IMR-90 (cell line): Measurements from ENCODE around the gene CCSER2. TPM values are rescaled to one million over a fixed set of nuclear protein-coding genes. Genes with fewer than 3 reads are reported as not detected.

Experiments
- ATAC-seq: fragments of 200-7000 bp; cut with Tn5 transposase; 2 replicates; pipeline ENCODE4 v1.9.1; 2020; ENCODE audit warnings: low read depth, mild to moderate bottlenecking, moderate library complexity
- BruUV-seq: library from RNA; stranded (reverse); fragments of 400-500 nt; replicated peaks from 2 replicates; lab custom pipeline; 2021; lab: Mats Ljungman, UMichigan
- CTCF ChIA-PET: fragments of 300-600 bp; formaldehyde crosslinking; extraction: SDS; loops from one replicate; lab custom pipeline; 2021; ENCODE audit warnings: antibody characterized with exemption; lab: Yijun Ruan, JAX
- POLR2A ChIA-PET: fragments of 300-600 bp; sonication (Branson Sonifier 250); formaldehyde crosslinking; loops from one replicate; lab custom pipeline; 2022; ENCODE audit warnings: antibody characterized with exemption; ENCODE audit not compliant: unreplicated experiment; lab: Charles Lee
- DNase-seq: peaks from one replicate; pipeline ENCODE4 v3.0.0; 2013
- H2AFZ ChIP-seq: replicated peaks from 2 replicates; pipeline ENCODE3; 2013; ENCODE audit warnings: low read length, mild to moderate bottlenecking; ENCODE audit not compliant: poor library complexity
- H2AK5ac ChIP-seq: 2 replicates; pipeline ENCODE4 v1.6.1; 2013; ENCODE audit warnings: low read depth, low read length, inconsistent platforms
- H2AK9ac ChIP-seq: replicated peaks from 2 replicates; pipeline ENCODE3; 2013; ENCODE audit warnings: mild to moderate bottlenecking, low read depth, low read length, moderate library complexity; ENCODE audit not compliant: poor library complexity
- H2BK120ac ChIP-seq: 2 replicates; pipeline ENCODE4 v1.6.1; 2013; ENCODE audit warnings: low read depth, low read length, inconsistent platforms
- H2BK15ac ChIP-seq: 3 replicates; pipeline ENCODE4 v1.6.1; 2013; ENCODE audit warnings: low read depth, low read length, inconsistent platforms
- H2BK20ac ChIP-seq: 2 replicates; pipeline ENCODE4 v1.6.1; 2013; ENCODE audit warnings: low read depth, mild to moderate bottlenecking, inconsistent platforms, low read length, moderate library complexity
- H2BK5ac ChIP-seq: 2 replicates; pipeline ENCODE4 v1.6.1; 2013; ENCODE audit warnings: mild to moderate bottlenecking, low read depth, low read length, inconsistent platforms; ENCODE audit not compliant: poor library complexity, severe bottlenecking
- H3K14ac ChIP-seq: replicated peaks from 2 replicates; pipeline ENCODE4 v1.6.1; 2013; ENCODE audit warnings: low read depth, low read length, inconsistent platforms
- H3K18ac ChIP-seq: 2 replicates; pipeline ENCODE4 v1.6.1; 2013; ENCODE audit warnings: low read depth, low read length, control low read depth
- H3K23ac ChIP-seq: 2 replicates; pipeline ENCODE4 v1.6.1; 2013; ENCODE audit warnings: low read depth, low read length, inconsistent platforms
- H3K27ac ChIP-seq: 2 replicates; pipeline ENCODE4 v1.5.1; 2013; ENCODE audit warnings: mild to moderate bottlenecking, control low read depth, low read length; ENCODE audit not compliant: insufficient read depth
- H3K27me3 ChIP-seq: 2 replicates; pipeline ENCODE4 v1.6.1; 2013; ENCODE audit warnings: low read length; ENCODE audit not compliant: control insufficient read depth, insufficient read depth
- H3K36me3 ChIP-seq: 2 replicates; pipeline ENCODE4 v1.6.1; 2013; ENCODE audit warnings: low read length, mixed read lengths; ENCODE audit not compliant: control insufficient read depth, insufficient read depth
- H3K4ac ChIP-seq: 2 replicates; pipeline ENCODE4 v1.6.1; 2013; ENCODE audit warnings: low read depth, low read length, inconsistent platforms
- H3K4me1 ChIP-seq: 2 replicates; pipeline ENCODE4 v1.6.1; 2013; ENCODE audit warnings: low read length, mixed read lengths; ENCODE audit not compliant: control insufficient read depth, insufficient read depth
- H3K4me2 ChIP-seq: 2 replicates; pipeline ENCODE4 v1.6.1; 2013; ENCODE audit warnings: low read depth, mild to moderate bottlenecking, control low read depth, low read length, moderate library complexity
- H3K4me3 ChIP-seq: 2 replicates; pipeline ENCODE4 v1.5.1; 2013; ENCODE audit warnings: low read depth, mild to moderate bottlenecking, control low read depth, low read length, moderate library complexity; ENCODE audit not compliant: insufficient read depth
- H3K56ac ChIP-seq: 2 replicates; pipeline ENCODE4 v1.6.1; 2013; ENCODE audit warnings: low read length, inconsistent platforms; ENCODE audit not compliant: insufficient read depth; ENCODE audit errors: extremely low read depth
- H3K79me1 ChIP-seq, 2 experiments: 2 replicates each; pipeline ENCODE4 v1.6.1; 2013; ENCODE audit warnings: low read length in 2 of 2, inconsistent platforms in 1 of 2, low read depth in 1 of 2
- H3K9ac ChIP-seq: 2 replicates; pipeline ENCODE4 v1.6.1; 2013; ENCODE audit warnings: low read depth, low read length, control low read depth
- H3K9me1 ChIP-seq: 2 replicates; pipeline ENCODE4 v1.6.1; 2013; ENCODE audit warnings: low read length, inconsistent platforms; ENCODE audit not compliant: insufficient read depth
- H3K9me3 ChIP-seq: 2 replicates; pipeline ENCODE4 v1.6.1; 2013; ENCODE audit warnings: low read length; ENCODE audit not compliant: control insufficient read depth, insufficient read depth
- H4K20me1 ChIP-seq: 2 replicates; pipeline ENCODE4 v1.6.1; 2013; ENCODE audit warnings: low read length, inconsistent platforms; ENCODE audit not compliant: insufficient read depth
- H4K5ac ChIP-seq: 2 replicates; pipeline ENCODE4 v1.6.1; 2013; ENCODE audit warnings: mild to moderate bottlenecking, low read depth, low read length, control low read depth
- H4K8ac ChIP-seq, 2 experiments: 2 replicates each; pipeline ENCODE4 v1.6.1; 2013; ENCODE audit warnings: low read depth in 2 of 2, low read length in 2 of 2, control low read depth in 1 of 2, inconsistent platforms in 1 of 2
- H4K91ac ChIP-seq: 2 replicates; pipeline ENCODE4 v1.6.1; 2013; ENCODE audit warnings: low read depth, low read length, inconsistent platforms; ENCODE audit not compliant: insufficient read depth
- CEBPB ChIP-seq: IDR thresholded peaks from 2 replicates; pipeline ENCODE4 v1.6.1; 2012; ENCODE audit warnings: low read depth, low read length, improper control_type of control experiment
- FOS ChIP-seq: fragments of 150-350 bp; IDR thresholded peaks from 2 replicates; pipeline ENCODE4 v1.6.1; 2016; ENCODE audit warnings: low read depth, low read length
- MAFK ChIP-seq: IDR thresholded peaks from 2 replicates; pipeline ENCODE4 v1.6.1; 2012; ENCODE audit warnings: low read depth, low read length, improper control_type of control experiment
- MXI1 ChIP-seq: IDR thresholded peaks from 2 replicates; pipeline ENCODE4 v1.6.1; 2012; ENCODE audit warnings: low read depth, mild to moderate bottlenecking, low read length, moderate library complexity, borderline replicate concordance
- RFX5 ChIP-seq: IDR thresholded peaks from 2 replicates; pipeline ENCODE4 v1.8.0; 2012; ENCODE audit warnings: low read depth, mild to moderate bottlenecking, low read length, moderate library complexity
- WGBS, 2 experiments: methylation state at CpG; one replicate each; pipeline versions ENCODE4 v1.1.5 to v1.1.7; 2013; ENCODE audit warnings: missing lambda C conversion rate in 2 of 2; ENCODE audit not compliant: insufficient read length in 1 of 2; ENCODE audit errors: extremely low coverage in 2 of 2; 5-methylcytosine and 5-hydroxymethylcytosine counted together
- dilution Hi-C: fragments of 300-500 bp; cut with HindIII; formaldehyde crosslinking; loops from one replicate; pipeline ENCODE4 v1.14.3; 2018; ENCODE audit warnings: low sequenced_read_pairs; ENCODE audit not compliant: unreplicated experiment
- in situ Hi-C: fragments of 300-500 bp; cut with MboI; formaldehyde crosslinking; loops from 3 replicates; pipeline ENCODE4 v1.14.3; 2019; ENCODE audit warnings: low sequenced_read_pairs, inconsistent platforms, mixed read lengths
- intact Hi-C: fragments of 100-400 bp; cut with micrococcal nuclease; formaldehyde crosslinking; loops from 2 replicates; pipeline ENCODE4 v1.10.0; 2022
- polyA plus RNA-seq, 3 experiments: library from polyadenylated mRNA; depleted of rRNA; stranded (reverse); fragments of >200 nt; gene quantifications; 2 replicates each; pipeline ENCODE4 v1.2.3, GENCODE V29; 2012; ENCODE audit warnings: low replicate concordance in 1 of 3
- total RNA-seq: library from RNA; depleted of rRNA; stranded (reverse); fragments of >200 nt; gene quantifications from 2 replicates; pipeline ENCODE4 v1.2.3, GENCODE V29; 2012

The CCSER2 gene
- total and polyA plus RNA-seq, 2 of the 4 experiments (the other 2 are of a cell fraction) = 20.4 to 31.7 TPM

DNA sequence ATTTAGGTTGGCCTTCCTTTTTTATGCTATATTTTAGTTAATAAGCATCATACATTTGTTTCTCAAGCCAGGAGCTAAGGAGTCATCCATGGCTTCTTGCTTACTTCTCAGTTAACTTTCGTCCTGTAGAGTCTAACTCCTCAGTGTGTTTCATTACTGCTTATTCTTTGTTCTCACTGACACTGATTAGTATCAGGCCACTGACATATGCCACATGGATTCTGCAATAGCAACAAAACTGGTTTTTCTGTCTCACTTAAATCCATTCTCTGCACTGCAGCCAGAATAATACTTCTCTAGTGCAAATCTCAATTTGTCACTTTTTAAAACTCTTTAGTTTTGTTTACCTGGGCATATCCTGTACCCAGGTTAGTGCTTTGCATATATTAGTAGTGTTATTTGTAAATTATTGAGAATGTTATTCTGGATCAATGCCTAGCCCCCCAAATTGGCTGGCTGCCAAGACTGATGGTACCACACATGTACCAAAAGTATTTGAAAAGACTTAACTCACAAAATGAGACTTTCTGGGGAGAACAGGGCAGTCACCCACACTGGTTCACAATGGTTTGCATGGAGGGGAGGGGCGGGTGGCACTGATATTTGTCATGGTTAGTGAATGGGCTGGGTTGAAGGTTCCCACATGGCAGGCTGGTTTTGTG lies 79.1 kb downstream of the CCSER2 start:
- Histone ChIP-seq H2BK5ac (no peak overlapping the region), H3K4ac (no peak overlapping the region), H4K91ac (no peak overlapping the region), H3K18ac (no peak overlapping the region), H3K4me2 (no peak overlapping the region), H3K27me3 (no peaks in the 10 kb centered on the region), H2BK120ac (no peak overlapping the region), H3K23ac (no peak overlapping the region), H2BK20ac (no peak overlapping the region), H3K79me1 (peaks cover 20 to 53% of the 10 kb centered on the region in 2 experiments), H3K27ac (no peak overlapping the region), H3K9me3 (peaks cover 2% of the 10 kb centered on the region), H2AK5ac (no peak overlapping the region), H3K9me1 (no peaks in the 10 kb centered on the region), H3K14ac (no peak overlapping the region), H2BK15ac (no peak overlapping the region), H2AK9ac (no peak overlapping the region), H2AFZ (no peak overlapping the region), H4K5ac (no peak overlapping the region), H3K36me3 (0 out of 2 replicates have a peak, but pooled peaks cover 2% of the 10 kb centered on the region), H3K9ac (no peak overlapping the region), H3K4me1 (peaks cover 3% of the 10 kb centered on the region; the same call in 1 of the 2 replicates), H3K56ac (no peak overlapping the region), H3K4me3 (no peak overlapping the region), H4K8ac (no peak overlapping the region), H4K20me1 (peaks cover 3% of the 10 kb centered on the region; the same call in 1 of the 2 replicates)
- in situ Hi-C loops (no loop called here), dilution Hi-C loops (no loop called here), intact Hi-C loops (no loop called here)
- DNase-seq (no peak), ATAC-seq (no peak)
- ChIA-PET POLR2A (no interaction called here), CTCF (interaction anchor here (0.7 kb wide), 1 partner anchor 11 kb away, joined by 3 read pairs; no protein-coding TSS in a partner anchor)
- no peak for TF ChIP-seq RFX5
- TF ChIP-seq FOS = no peak
- no peak for TF ChIP-seq CEBPB
- no peak for TF ChIP-seq MXI1
- TF ChIP-seq MAFK = no peak
- WGBS, 2 experiments = 75% methylated on average over 1 of the region's 2 CpGs; no CpG with 5 or more reads in 1 of the 2 experiments
- no TSS peak for BruUV-seq
